Neural cell (in vitro differentiated cells): ENCODE measurements around the gene UBAC2. TPM values are rescaled to one million over a fixed set of nuclear protein-coding genes. Genes with fewer than 3 reads are reported as not detected.
"Not testable (repeated sequence)": the region's sequence is repeated elsewhere in the genome, so short reads cannot be mapped to it uniquely, and the experiment has no call there.

Experiments used
- H2AFZ ChIP-seq: fragments of 200-600, 300-800 bp; sonication (generic), shearing (Covaris generic); 2 replicates; pipeline ENCODE4 v1.6.0; 2014; ENCODE audit warnings: low read depth, mild to moderate bottlenecking, antibody characterized with exemption, low read length, moderate library complexity
- H3F3A ChIP-seq: fragments of 200-600 bp; shearing (Covaris generic); 2 replicates; pipeline ENCODE4 v1.6.1; 2016; ENCODE audit warnings: mild to moderate bottlenecking, moderate library complexity, mixed read lengths, antibody characterized with exemption, low read length; ENCODE audit not compliant: insufficient read depth, poor library complexity, severe bottlenecking
- H3K27ac ChIP-seq: fragments of 200-600, 300-800 bp; sonication (generic), shearing (Covaris generic); 2 replicates; pipeline ENCODE4 v1.5.1; 2014; ENCODE audit warnings: mild to moderate bottlenecking, low read length, moderate library complexity
- H3K27me3 ChIP-seq: fragments of 300-800, 200-600 bp; sonication (generic), shearing (Covaris generic); 2 replicates; pipeline ENCODE4 v1.6.0; 2014; ENCODE audit warnings: mild to moderate bottlenecking, low read depth, low read length, moderate library complexity; ENCODE audit not compliant: insufficient read depth
- H3K36me3 ChIP-seq: fragments of 300-800, 200-600 bp; sonication (generic), shearing (Covaris generic); 2 replicates; pipeline ENCODE4 v1.5.1; 2014; ENCODE audit warnings: mild to moderate bottlenecking, antibody characterized with exemption, low read length, moderate library complexity; ENCODE audit not compliant: insufficient read depth
- H3K4me2 ChIP-seq: fragments of 300-800, 200-600 bp; sonication (generic), shearing (Covaris generic); 2 replicates; pipeline ENCODE4 v1.6.0; 2014; ENCODE audit warnings: mild to moderate bottlenecking, low read length
- H3K4me3 ChIP-seq: fragments of 300-800, 200-600 bp; sonication (generic), shearing (Covaris generic); 2 replicates; pipeline ENCODE4 v1.5.1; 2014; ENCODE audit warnings: mild to moderate bottlenecking, low read length, moderate library complexity
- H3K79me2 ChIP-seq: fragments of 200-600 bp; shearing (Covaris generic); replicated peaks from 2 replicates; pipeline ENCODE4 v1.6.0; 2014; ENCODE audit warnings: mild to moderate bottlenecking, low read length, moderate library complexity; ENCODE audit not compliant: insufficient read depth
- H3K9ac ChIP-seq: fragments of 300-800, 200-600 bp; sonication (generic), shearing (Covaris generic); 2 replicates; pipeline ENCODE4 v1.6.1; 2016; ENCODE audit warnings: mild to moderate bottlenecking, low read length, mixed read lengths
- H3K9me2 ChIP-seq: fragments of 200-600 bp; shearing (Covaris generic); 2 replicates; pipeline ENCODE4 v1.6.1; 2016; ENCODE audit warnings: mild to moderate bottlenecking, low read length, mixed read lengths; ENCODE audit not compliant: insufficient read depth
- H3K9me3 ChIP-seq: fragments of 200-600, 300-800 bp; sonication (generic), shearing (Covaris generic); 2 replicates; pipeline ENCODE4 v1.6.1; 2016; ENCODE audit warnings: mild to moderate bottlenecking, mixed run types, low read length, moderate library complexity, mixed read lengths
- H4K20me1 ChIP-seq: fragments of 200-600 bp; shearing (Covaris generic); 2 replicates; pipeline ENCODE4 v1.6.1; 2016; ENCODE audit warnings: mild to moderate bottlenecking, mixed run types; ENCODE audit not compliant: insufficient read depth
- EP300 ChIP-seq: fragments of 450-650 bp; conservative IDR thresholded peaks from 2 replicates; pipeline ENCODE4 v1.6.1; 2014; ENCODE audit warnings: antibody characterized with exemption, mild to moderate bottlenecking, moderate library complexity; ENCODE audit not compliant: poor library complexity, severe bottlenecking
- EZH2 ChIP-seq: fragments of 200-600, 300-800 bp; shearing (Covaris generic), sonication (generic); IDR thresholded peaks from 2 replicates; pipeline ENCODE4 v1.6.1; 2014; ENCODE audit warnings: antibody characterized with exemption, low read length, borderline replicate concordance, mild to moderate bottlenecking; ENCODE audit not compliant: insufficient read depth, poor library complexity, severe bottlenecking
- MXI1 ChIP-seq: fragments of 450-650 bp; conservative IDR thresholded peaks from 2 replicates; pipeline ENCODE4 v1.6.1; 2014; ENCODE audit warnings: antibody characterized with exemption, mild to moderate bottlenecking; ENCODE audit not compliant: poor library complexity, severe bottlenecking
- POLR2AphosphoS5 ChIP-seq: IDR thresholded peaks from 2 replicates; pipeline ENCODE4 v1.6.1; 2012
- RAD21 ChIP-seq: fragments of 450-650 bp; conservative IDR thresholded peaks from 2 replicates; pipeline ENCODE4 v1.6.1; 2014; ENCODE audit warnings: antibody characterized with exemption, mild to moderate bottlenecking, moderate library complexity
- SMC3 ChIP-seq: fragments of 450-650 bp; conservative IDR thresholded peaks from 2 replicates; pipeline ENCODE4 v1.6.1; 2014; ENCODE audit warnings: antibody characterized with exemption, mild to moderate bottlenecking, moderate library complexity; ENCODE audit not compliant: poor library complexity
- TAF1 ChIP-seq: IDR thresholded peaks from 2 replicates; pipeline ENCODE4 v1.6.1; 2012; ENCODE audit warnings: low read depth
- polyA plus RNA-seq: library from polyadenylated mRNA; depleted of rRNA; stranded (reverse); fragments of >200 nt; gene quantifications from 2 replicates; pipeline ENCODE4 v1.2.3, GENCODE V29; 2014
- TF ChIP-seq, protein P1 (sequence below): IDR thresholded peaks from 2 replicates; pipeline ENCODE4 v1.6.1; 2012; ENCODE audit warnings: borderline replicate concordance
- TF ChIP-seq, protein P2 (sequence below): fragments of 450-650 bp; IDR thresholded peaks from 2 replicates; pipeline ENCODE4 v1.5.1; 2014; ENCODE audit warnings: antibody characterized with exemption, mild to moderate bottlenecking, moderate library complexity; ENCODE audit not compliant: poor library complexity, severe bottlenecking

UBAC2 gene
- polyA plus RNA-seq, 1 donor from 2014 or later, result 56.9 TPM

DNA sequence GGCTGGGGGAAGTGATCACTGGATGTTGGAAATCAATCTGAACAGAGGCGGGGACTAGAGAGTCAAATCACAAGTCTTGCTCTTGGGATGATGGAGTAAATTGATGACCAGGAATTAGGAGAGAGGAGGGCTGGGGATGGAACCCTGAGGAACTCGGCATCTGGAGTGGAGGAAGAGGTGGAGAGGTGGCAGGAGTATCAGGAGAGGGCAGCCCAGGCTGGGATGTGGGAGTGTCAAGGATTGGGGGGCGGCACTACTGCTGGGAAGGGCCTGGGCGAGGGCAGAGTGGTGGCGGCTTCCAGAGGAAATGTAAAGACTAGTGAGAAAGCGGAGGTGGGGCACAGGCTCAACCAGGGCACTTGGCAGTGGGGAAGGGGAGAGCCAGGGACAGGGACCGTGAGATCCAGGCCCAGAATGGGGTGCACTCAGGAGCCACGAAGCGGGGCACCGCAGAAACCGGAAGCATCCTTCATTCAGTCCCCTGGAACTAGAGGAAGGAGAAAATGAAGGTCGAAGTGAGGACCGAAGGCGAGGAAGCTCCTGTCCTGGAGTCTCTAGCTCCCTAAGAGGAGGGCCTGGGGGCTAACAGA, 187.8 kb downstream of the UBAC2 start:
- H2AFZ ChIP-seq, result no peak overlapping the region
- no peak overlapping the region for H3K4me2 ChIP-seq
- H3K79me2 ChIP-seq, result no peaks in the 10 kb centered on the region
- H3K9me2 ChIP-seq, result no peaks in the 10 kb centered on the region
- H3K9ac ChIP-seq, result no peak overlapping the region
- no peaks in the 10 kb centered on the region for H3K9me3 ChIP-seq
- no peaks in the 10 kb centered on the region for H3K27me3 ChIP-seq
- no peak overlapping the region for H3K4me3 ChIP-seq
- TF ChIP-seq SMC3 (no peak), RAD21 (no peak), EZH2 (no peak), TAF1 (no peak), EP300 (no peak), MXI1 (no peak), POLR2AphosphoS5 (no peak)
- TF ChIP-seq, protein P1, sequence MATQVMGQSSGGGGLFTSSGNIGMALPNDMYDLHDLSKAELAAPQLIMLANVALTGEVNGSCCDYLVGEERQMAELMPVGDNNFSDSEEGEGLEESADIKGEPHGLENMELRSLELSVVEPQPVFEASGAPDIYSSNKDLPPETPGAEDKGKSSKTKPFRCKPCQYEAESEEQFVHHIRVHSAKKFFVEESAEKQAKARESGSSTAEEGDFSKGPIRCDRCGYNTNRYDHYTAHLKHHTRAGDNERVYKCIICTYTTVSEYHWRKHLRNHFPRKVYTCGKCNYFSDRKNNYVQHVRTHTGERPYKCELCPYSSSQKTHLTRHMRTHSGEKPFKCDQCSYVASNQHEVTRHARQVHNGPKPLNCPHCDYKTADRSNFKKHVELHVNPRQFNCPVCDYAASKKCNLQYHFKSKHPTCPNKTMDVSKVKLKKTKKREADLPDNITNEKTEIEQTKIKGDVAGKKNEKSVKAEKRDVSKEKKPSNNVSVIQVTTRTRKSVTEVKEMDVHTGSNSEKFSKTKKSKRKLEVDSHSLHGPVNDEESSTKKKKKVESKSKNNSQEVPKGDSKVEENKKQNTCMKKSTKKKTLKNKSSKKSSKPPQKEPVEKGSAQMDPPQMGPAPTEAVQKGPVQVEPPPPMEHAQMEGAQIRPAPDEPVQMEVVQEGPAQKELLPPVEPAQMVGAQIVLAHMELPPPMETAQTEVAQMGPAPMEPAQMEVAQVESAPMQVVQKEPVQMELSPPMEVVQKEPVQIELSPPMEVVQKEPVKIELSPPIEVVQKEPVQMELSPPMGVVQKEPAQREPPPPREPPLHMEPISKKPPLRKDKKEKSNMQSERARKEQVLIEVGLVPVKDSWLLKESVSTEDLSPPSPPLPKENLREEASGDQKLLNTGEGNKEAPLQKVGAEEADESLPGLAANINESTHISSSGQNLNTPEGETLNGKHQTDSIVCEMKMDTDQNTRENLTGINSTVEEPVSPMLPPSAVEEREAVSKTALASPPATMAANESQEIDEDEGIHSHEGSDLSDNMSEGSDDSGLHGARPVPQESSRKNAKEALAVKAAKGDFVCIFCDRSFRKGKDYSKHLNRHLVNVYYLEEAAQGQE, result no peak
- TF ChIP-seq, protein P2, sequence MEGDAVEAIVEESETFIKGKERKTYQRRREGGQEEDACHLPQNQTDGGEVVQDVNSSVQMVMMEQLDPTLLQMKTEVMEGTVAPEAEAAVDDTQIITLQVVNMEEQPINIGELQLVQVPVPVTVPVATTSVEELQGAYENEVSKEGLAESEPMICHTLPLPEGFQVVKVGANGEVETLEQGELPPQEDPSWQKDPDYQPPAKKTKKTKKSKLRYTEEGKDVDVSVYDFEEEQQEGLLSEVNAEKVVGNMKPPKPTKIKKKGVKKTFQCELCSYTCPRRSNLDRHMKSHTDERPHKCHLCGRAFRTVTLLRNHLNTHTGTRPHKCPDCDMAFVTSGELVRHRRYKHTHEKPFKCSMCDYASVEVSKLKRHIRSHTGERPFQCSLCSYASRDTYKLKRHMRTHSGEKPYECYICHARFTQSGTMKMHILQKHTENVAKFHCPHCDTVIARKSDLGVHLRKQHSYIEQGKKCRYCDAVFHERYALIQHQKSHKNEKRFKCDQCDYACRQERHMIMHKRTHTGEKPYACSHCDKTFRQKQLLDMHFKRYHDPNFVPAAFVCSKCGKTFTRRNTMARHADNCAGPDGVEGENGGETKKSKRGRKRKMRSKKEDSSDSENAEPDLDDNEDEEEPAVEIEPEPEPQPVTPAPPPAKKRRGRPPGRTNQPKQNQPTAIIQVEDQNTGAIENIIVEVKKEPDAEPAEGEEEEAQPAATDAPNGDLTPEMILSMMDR, result no peak
- H3K27ac ChIP-seq, result no peak overlapping the region
- no peaks in the 10 kb centered on the region for H4K20me1 ChIP-seq
- H3K36me3 ChIP-seq, result no peaks in the 10 kb centered on the region
- H3F3A ChIP-seq, result no peaks in the 10 kb centered on the region

DNA sequence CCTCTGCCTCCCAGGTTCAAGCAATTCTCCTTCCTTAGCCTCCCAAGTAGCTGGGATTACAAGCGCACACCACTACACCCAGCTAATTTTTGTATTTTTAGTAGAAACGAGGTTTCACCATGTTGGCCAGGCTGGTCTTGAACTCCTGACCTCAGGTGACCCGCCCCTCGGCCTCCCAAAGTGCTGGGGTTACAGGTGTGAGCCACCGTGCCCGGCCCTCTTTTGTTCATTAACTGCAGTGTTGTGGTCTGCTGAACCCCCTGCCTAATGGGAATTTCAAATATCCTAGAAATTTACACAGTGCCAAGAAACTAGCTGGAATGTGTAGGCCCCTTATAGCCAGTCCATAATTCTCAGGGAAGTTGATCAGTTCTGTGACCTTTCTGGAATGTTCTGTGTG, 188.4 kb downstream of the UBAC2 start:
- not testable (repeated sequence) for H3K27ac ChIP-seq, H3K9ac ChIP-seq, H2AFZ ChIP-seq, H3F3A ChIP-seq, H4K20me1 ChIP-seq, H3K9me3 ChIP-seq, H3K4me2 ChIP-seq, H3K79me2 ChIP-seq, H3K9me2 ChIP-seq, H3K27me3 ChIP-seq, H3K36me3 ChIP-seq, H3K4me3 ChIP-seq
